SK-N-SH (cell line): ENCODE measurements around the gene VPS13C. TPM values are rescaled to one million over a fixed set of nuclear protein-coding genes. Genes with fewer than 3 reads are reported as not detected.

Experiments
- CTCF ChIA-PET: fragments of 300-600, 350-600 bp; formaldehyde crosslinking; extraction: SDS; loops from one replicate; lab custom pipeline; 2021; lab: Yijun Ruan, JAX
- POLR2A ChIA-PET: fragments of 350-600 bp; sonication (Branson Sonifier 250); formaldehyde crosslinking; extraction: SDS; loops from one replicate; lab custom pipeline; 2020; ENCODE audit warnings: antibody characterized with exemption, inconsistent platforms; lab: Yijun Ruan, JAX
- DNase-seq: peaks from one replicate; pipeline ENCODE4 v3.0.0; 2012
- H2AFZ ChIP-seq: fragments of 200-600 bp; sonication (generic); 2 replicates; pipeline ENCODE4 v1.8.1; 2016; ENCODE audit warnings: antibody characterized with exemption, mild to moderate bottlenecking, low read depth
- H3F3A ChIP-seq: fragments of 200-600 bp; sonication (generic); replicated peaks from 2 replicates; pipeline ENCODE3; 2016; ENCODE audit warnings: antibody characterized with exemption, mild to moderate bottlenecking; ENCODE audit not compliant: insufficient read depth
- H3K27ac ChIP-seq, 2 experiments: fragments of 200-500 bp in 1 of 2; fragments of 200-600 bp in 1 of 2; sonication (Bioruptor generic) in 1 of 2; sonication (generic), shearing (Covaris generic) in 1 of 2; 2 replicates each; pipeline versions ENCODE4 v1.5.1 to v1.6.1; 2014 to 2016; ENCODE audit warnings: low read depth in 2 of 2, inconsistent platforms in 1 of 2, low read length in 1 of 2, mild to moderate bottlenecking in 1 of 2, mixed read lengths in 1 of 2
- H3K27me3 ChIP-seq: fragments of 200-600 bp; sonication (generic), shearing (Covaris generic); 2 replicates; pipeline ENCODE4 v1.6.1; 2016; ENCODE audit warnings: mixed run types; ENCODE audit not compliant: insufficient read depth
- H3K36me3 ChIP-seq, 2 experiments: fragments of 200-500 bp in 1 of 2; fragments of 200-600 bp in 1 of 2; sonication (Bioruptor generic) in 1 of 2; sonication (generic) in 1 of 2; replicated peaks in 1 of 2; 2 replicates each; pipeline versions ENCODE3 to v1.5.1; 2014 to 2016; ENCODE audit warnings: low read length in 1 of 2, mild to moderate bottlenecking in 1 of 2; ENCODE audit not compliant: insufficient read depth in 2 of 2, control insufficient read depth in 1 of 2
- H3K4me1 ChIP-seq, 2 experiments: fragments of 200-500 bp in 1 of 2; fragments of 200-600 bp in 1 of 2; sonication (Bioruptor generic) in 1 of 2; sonication (generic), shearing (Covaris generic) in 1 of 2; 2 replicates each; pipeline versions ENCODE4 v1.5.1 to v1.6.1; 2014 to 2016; ENCODE audit warnings: low read depth in 1 of 2, low read length in 1 of 2, mixed run types in 1 of 2; ENCODE audit not compliant: insufficient read depth in 2 of 2, control insufficient read depth in 1 of 2
- H3K4me2 ChIP-seq: fragments of 200-600 bp; sonication (generic), shearing (Covaris generic); 2 replicates; pipeline ENCODE4 v1.6.1; 2017; ENCODE audit warnings: mixed run types
- H3K4me3 ChIP-seq, 2 experiments: fragments of 200-500 bp in 1 of 2; fragments of 200-600 bp in 1 of 2; sonication (Bioruptor generic) in 1 of 2; sonication (generic), shearing (Covaris generic) in 1 of 2; 2 replicates each; pipeline versions ENCODE4 v1.5.1 to v1.8.1; 2014 to 2016; ENCODE audit warnings: low read depth in 2 of 2, inconsistent platforms in 1 of 2, low read length in 1 of 2, mild to moderate bottlenecking in 1 of 2, mixed read lengths in 1 of 2, moderate library complexity in 1 of 2
- H3K79me2 ChIP-seq: fragments of 200-600 bp; sonication (generic); 2 replicates; pipeline ENCODE4 v1.8.1; 2017; ENCODE audit warnings: mild to moderate bottlenecking; ENCODE audit not compliant: insufficient read depth
- H3K9ac ChIP-seq: fragments of 200-600 bp; sonication (generic); 2 replicates; pipeline ENCODE4 v1.6.1; 2017; ENCODE audit warnings: mixed run types
- H3K9me2 ChIP-seq: fragments of 200-600 bp; sonication (generic); 2 replicates; pipeline ENCODE4 v1.6.1; 2017; ENCODE audit warnings: mixed run types
- H3K9me3 ChIP-seq: fragments of 200-600 bp; sonication (generic); 2 replicates; pipeline ENCODE4 v1.6.1; 2017; ENCODE audit warnings: mixed run types, mild to moderate bottlenecking, moderate library complexity
- H4K20me1 ChIP-seq: fragments of 200-600 bp; sonication (generic); 2 replicates; pipeline ENCODE4 v1.6.1; 2017; ENCODE audit warnings: mild to moderate bottlenecking, mixed run types; ENCODE audit not compliant: insufficient read depth
- ELF1 ChIP-seq: IDR thresholded peaks from 2 replicates; pipeline ENCODE4 v1.4.0; 2012
- EP300 ChIP-seq, 2 experiments: IDR thresholded peaks; 2 replicates each; pipeline versions ENCODE4 v1.4.0 to v1.6.1; 2012; ENCODE audit warnings: borderline replicate concordance in 1 of 2, low read depth in 1 of 2, low read length in 1 of 2
- EZH2phosphoT487 ChIP-seq: fragments of 200-600 bp; sonication (generic); IDR thresholded peaks from 2 replicates; pipeline ENCODE4 v1.6.1; 2017; ENCODE audit warnings: low read depth, mixed run types, mild to moderate bottlenecking, antibody characterized with exemption, moderate library complexity, borderline replicate concordance
- FOSL2 ChIP-seq: IDR thresholded peaks from 2 replicates; pipeline ENCODE4 v1.4.0; 2012; ENCODE audit warnings: low read depth, mild to moderate bottlenecking, moderate library complexity, borderline replicate concordance
- JUND ChIP-seq: IDR thresholded peaks from 2 replicates; pipeline ENCODE4 v1.4.0; 2012
- MEF2A ChIP-seq: IDR thresholded peaks from 2 replicates; pipeline ENCODE4 v1.4.0; 2012; ENCODE audit warnings: low read depth, borderline replicate concordance
- NFIC ChIP-seq: IDR thresholded peaks from 2 replicates; pipeline ENCODE4 v1.4.0; 2012; ENCODE audit warnings: borderline replicate concordance
- NRF1 ChIP-seq: IDR thresholded peaks from 2 replicates; pipeline ENCODE4 v1.6.1; 2012; ENCODE audit warnings: low read depth, mild to moderate bottlenecking, low read length
- POLR2AphosphoS5 ChIP-seq: IDR thresholded peaks from 2 replicates; pipeline ENCODE4 v1.6.1; 2012; ENCODE audit warnings: low read depth, low read length
- RAD21 ChIP-seq: IDR thresholded peaks from 2 replicates; pipeline ENCODE4 v1.6.1; 2012; ENCODE audit warnings: mild to moderate bottlenecking, low read length
- RFX5 ChIP-seq: IDR thresholded peaks from 2 replicates; pipeline ENCODE4 v1.6.1; 2012; ENCODE audit warnings: mild to moderate bottlenecking, improper control_type of control experiment, low read length
- WGBS: methylation state at CpG from one replicate; pipeline ENCODE4 v1.1.6; 2017; ENCODE audit warnings: low lambda C conversion rate; 5-methylcytosine and 5-hydroxymethylcytosine counted together
- polyA plus RNA-seq, 3 experiments: library from polyadenylated mRNA; depleted of rRNA; stranded (reverse); fragments of >200 nt; gene quantifications; 2 replicates each; pipeline ENCODE4 v1.2.3, GENCODE V29; 2012
- TF ChIP-seq, protein P1 (sequence below): IDR thresholded peaks from 2 replicates; pipeline ENCODE4 v1.4.0; 2012; ENCODE audit warnings: low read depth, borderline replicate concordance
- TF ChIP-seq, protein P2 (sequence below): fragments of 150-350 bp; IDR thresholded peaks from 2 replicates; pipeline ENCODE4 v1.6.1; 2016; ENCODE audit warnings: mild to moderate bottlenecking, low read depth, low read length
- TF ChIP-seq, protein P3 (sequence below): IDR thresholded peaks from 2 replicates; pipeline ENCODE4; 2012
- TF ChIP-seq, protein P4 (sequence below): IDR thresholded peaks from 2 replicates; pipeline ENCODE4 v1.4.0; 2012; ENCODE audit warnings: low read depth, borderline replicate concordance
- TF ChIP-seq, protein P5 (sequence below): IDR thresholded peaks from 2 replicates; pipeline ENCODE4 v1.6.1; 2012; ENCODE audit warnings: mild to moderate bottlenecking, low read depth, low read length, moderate library complexity
- TF ChIP-seq, protein P6 (sequence below): IDR thresholded peaks from 2 replicates; pipeline ENCODE4 v1.4.0; 2012; ENCODE audit warnings: low read depth

VPS13C gene
- polyA plus RNA-seq, 1 of the 3 experiments (the other 2 are of a cell fraction), result 5.7 TPM

DNA sequence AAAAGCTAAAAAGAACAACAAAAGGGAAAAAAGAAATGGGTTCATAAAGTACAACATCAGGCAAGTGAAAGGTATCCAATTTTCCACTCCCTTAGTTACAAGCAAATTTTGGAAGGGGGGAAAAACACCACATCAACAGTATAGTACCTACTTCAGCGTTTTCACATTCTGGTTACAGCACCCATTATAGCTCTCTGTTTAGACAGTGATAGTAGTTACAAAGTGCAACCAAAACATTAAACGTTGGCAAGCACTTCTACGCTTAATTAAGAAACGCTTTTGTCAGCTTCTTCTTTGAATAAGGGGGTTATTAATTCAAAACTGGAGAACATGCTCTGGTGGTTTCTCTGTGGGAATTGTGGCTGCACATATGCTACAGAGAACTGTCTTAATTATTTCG lies 180.2 kb downstream of the VPS13C start:
- H3K9ac ChIP-seq, result no peak overlapping the region

DNA sequence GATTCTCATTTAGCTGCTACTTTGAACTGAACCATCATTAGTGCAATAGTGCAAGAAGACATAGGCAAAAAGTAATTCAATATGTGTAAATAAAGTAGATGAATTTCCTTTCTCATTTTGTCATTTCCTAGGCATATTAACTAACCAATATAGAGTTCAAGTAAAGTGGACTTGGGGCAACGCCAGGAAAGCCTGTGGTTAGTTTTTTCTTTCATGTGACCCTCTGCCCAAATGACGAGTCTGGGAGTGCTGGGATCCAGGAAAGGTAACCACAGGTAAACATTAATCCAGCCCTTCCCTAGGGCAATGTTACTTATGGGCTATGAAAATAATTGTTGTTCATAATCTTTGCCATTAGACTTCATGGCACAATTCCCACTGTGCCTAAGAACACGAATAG lies 181.0 kb downstream of the VPS13C start:
- Histone ChIP-seq H3K4me1 (no peaks in the 10 kb centered on the region), H4K20me1 (no peaks in the 10 kb centered on the region), H3K79me2 (no peaks in the 10 kb centered on the region), H3K27me3 (no peaks in the 10 kb centered on the region), H3K9me3 (no peaks in the 10 kb centered on the region), H2AFZ (no peak overlapping the region), H3K4me3 (no peak overlapping the region), H3K27ac (no peak overlapping the region), H3K36me3 (peaks cover 35 to 63% of the 10 kb centered on the region in 2 experiments), H3K9ac (no peak overlapping the region), H3K9me2 (no peaks in the 10 kb centered on the region), H3K4me2 (no peak overlapping the region), H3F3A (no peaks in the 10 kb centered on the region)
- 97% methylated on average over 3 of the region's 3 CpGs for WGBS
- no peak for DNase-seq
- ChIA-PET CTCF (interaction anchor here (0.9 to 2.1 kb wide), 5 partner anchors 11 to 427 kb away, joined by 3 to 10 read pairs (median 3); no protein-coding TSS in a partner anchor), POLR2A (no interaction called here)
- no peak for TF ChIP-seq EP300 (IDR thresholded peaks at IDR 0.05; ENCODE audit: borderline replicate concordance in 1 of 2, low read depth in 1 of 2, low read length in 1 of 2)
- TF ChIP-seq ELF1, result no peak
- TF ChIP-seq NFIC, result no peak
- no peak for TF ChIP-seq JUND
- TF ChIP-seq, protein P1, sequence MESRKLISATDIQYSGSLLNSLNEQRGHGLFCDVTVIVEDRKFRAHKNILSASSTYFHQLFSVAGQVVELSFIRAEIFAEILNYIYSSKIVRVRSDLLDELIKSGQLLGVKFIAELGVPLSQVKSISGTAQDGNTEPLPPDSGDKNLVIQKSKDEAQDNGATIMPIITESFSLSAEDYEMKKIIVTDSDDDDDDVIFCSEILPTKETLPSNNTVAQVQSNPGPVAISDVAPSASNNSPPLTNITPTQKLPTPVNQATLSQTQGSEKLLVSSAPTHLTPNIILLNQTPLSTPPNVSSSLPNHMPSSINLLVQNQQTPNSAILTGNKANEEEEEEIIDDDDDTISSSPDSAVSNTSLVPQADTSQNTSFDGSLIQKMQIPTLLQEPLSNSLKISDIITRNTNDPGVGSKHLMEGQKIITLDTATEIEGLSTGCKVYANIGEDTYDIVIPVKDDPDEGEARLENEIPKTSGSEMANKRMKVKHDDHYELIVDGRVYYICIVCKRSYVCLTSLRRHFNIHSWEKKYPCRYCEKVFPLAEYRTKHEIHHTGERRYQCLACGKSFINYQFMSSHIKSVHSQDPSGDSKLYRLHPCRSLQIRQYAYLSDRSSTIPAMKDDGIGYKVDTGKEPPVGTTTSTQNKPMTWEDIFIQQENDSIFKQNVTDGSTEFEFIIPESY, result no peak
- no peak for TF ChIP-seq FOSL2
- TF ChIP-seq RAD21, result no peak
- TF ChIP-seq RFX5, result no peak
- TF ChIP-seq, protein P2, sequence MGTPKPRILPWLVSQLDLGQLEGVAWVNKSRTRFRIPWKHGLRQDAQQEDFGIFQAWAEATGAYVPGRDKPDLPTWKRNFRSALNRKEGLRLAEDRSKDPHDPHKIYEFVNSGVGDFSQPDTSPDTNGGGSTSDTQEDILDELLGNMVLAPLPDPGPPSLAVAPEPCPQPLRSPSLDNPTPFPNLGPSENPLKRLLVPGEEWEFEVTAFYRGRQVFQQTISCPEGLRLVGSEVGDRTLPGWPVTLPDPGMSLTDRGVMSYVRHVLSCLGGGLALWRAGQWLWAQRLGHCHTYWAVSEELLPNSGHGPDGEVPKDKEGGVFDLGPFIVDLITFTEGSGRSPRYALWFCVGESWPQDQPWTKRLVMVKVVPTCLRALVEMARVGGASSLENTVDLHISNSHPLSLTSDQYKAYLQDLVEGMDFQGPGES, result no peak

More for the DNA sequence above, 180.2 kb downstream of the VPS13C start:
- Histone ChIP-seq H3F3A (no peaks in the 10 kb centered on the region), H3K4me1 (no peaks in the 10 kb centered on the region), H3K9me2 (no peaks in the 10 kb centered on the region), H3K9me3 (no peaks in the 10 kb centered on the region), H3K79me2 (no peaks in the 10 kb centered on the region), H2AFZ (no peak overlapping the region), H3K4me3 (no peak overlapping the region), H3K27ac (no peak overlapping the region), H4K20me1 (no peaks in the 10 kb centered on the region), H3K4me2 (no peak overlapping the region), H3K36me3 (peaks cover 32 to 56% of the 10 kb centered on the region in 2 experiments)
- CTCF ChIA-PET, result interaction anchor here (0.9 to 2.1 kb wide), 7 partner anchors 8 to 426 kb away, joined by 3 to 10 read pairs (median 3); partner anchors contain the start of gene VPS13C
- WGBS, result 85% methylated on average over 5 of the region's 5 CpGs
- DNase-seq, result no peak
- POLR2A ChIA-PET, result no interaction called here
- TF ChIP-seq EP300 (IDR thresholded peaks at IDR 0.05; ENCODE audit: borderline replicate concordance in 1 of 2, low read depth in 1 of 2, low read length in 1 of 2) (no peak), POLR2AphosphoS5 (no peak), NRF1 (no peak), EZH2phosphoT487 (no peak), JUND (no peak), MEF2A (no peak)
- TF ChIP-seq, protein P3, sequence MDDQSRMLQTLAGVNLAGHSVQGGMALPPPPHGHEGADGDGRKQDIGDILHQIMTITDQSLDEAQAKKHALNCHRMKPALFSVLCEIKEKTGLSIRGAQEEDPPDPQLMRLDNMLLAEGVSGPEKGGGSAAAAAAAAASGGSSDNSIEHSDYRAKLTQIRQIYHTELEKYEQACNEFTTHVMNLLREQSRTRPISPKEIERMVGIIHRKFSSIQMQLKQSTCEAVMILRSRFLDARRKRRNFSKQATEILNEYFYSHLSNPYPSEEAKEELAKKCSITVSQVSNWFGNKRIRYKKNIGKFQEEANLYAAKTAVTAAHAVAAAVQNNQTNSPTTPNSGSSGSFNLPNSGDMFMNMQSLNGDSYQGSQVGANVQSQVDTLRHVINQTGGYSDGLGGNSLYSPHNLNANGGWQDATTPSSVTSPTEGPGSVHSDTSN, result no peak
- TF ChIP-seq, protein P4, sequence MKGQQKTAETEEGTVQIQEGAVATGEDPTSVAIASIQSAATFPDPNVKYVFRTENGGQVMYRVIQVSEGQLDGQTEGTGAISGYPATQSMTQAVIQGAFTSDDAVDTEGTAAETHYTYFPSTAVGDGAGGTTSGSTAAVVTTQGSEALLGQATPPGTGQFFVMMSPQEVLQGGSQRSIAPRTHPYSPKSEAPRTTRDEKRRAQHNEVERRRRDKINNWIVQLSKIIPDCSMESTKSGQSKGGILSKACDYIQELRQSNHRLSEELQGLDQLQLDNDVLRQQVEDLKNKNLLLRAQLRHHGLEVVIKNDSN, result no peak
- TF ChIP-seq, protein P5, sequence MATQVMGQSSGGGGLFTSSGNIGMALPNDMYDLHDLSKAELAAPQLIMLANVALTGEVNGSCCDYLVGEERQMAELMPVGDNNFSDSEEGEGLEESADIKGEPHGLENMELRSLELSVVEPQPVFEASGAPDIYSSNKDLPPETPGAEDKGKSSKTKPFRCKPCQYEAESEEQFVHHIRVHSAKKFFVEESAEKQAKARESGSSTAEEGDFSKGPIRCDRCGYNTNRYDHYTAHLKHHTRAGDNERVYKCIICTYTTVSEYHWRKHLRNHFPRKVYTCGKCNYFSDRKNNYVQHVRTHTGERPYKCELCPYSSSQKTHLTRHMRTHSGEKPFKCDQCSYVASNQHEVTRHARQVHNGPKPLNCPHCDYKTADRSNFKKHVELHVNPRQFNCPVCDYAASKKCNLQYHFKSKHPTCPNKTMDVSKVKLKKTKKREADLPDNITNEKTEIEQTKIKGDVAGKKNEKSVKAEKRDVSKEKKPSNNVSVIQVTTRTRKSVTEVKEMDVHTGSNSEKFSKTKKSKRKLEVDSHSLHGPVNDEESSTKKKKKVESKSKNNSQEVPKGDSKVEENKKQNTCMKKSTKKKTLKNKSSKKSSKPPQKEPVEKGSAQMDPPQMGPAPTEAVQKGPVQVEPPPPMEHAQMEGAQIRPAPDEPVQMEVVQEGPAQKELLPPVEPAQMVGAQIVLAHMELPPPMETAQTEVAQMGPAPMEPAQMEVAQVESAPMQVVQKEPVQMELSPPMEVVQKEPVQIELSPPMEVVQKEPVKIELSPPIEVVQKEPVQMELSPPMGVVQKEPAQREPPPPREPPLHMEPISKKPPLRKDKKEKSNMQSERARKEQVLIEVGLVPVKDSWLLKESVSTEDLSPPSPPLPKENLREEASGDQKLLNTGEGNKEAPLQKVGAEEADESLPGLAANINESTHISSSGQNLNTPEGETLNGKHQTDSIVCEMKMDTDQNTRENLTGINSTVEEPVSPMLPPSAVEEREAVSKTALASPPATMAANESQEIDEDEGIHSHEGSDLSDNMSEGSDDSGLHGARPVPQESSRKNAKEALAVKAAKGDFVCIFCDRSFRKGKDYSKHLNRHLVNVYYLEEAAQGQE, result no peak
- TF ChIP-seq, protein P6, sequence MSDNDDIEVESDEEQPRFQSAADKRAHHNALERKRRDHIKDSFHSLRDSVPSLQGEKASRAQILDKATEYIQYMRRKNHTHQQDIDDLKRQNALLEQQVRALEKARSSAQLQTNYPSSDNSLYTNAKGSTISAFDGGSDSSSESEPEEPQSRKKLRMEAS, result no peak
- TF ChIP-seq, all 33 proteins: peak for 0
- H3K27me3 ChIP-seq, result no peaks in the 10 kb centered on the region
